Measurements from ENCODE around the gene MOSPD2.

- TF ChIP-seq EZH2 (IDR thresholded peaks at IDR 0.05; ENCODE audit: borderline replicate concordance, low read depth, low read length, severe bottlenecking), result no peak
- TF ChIP-seq CTCF (IDR thresholded peaks at IDR 0.05; ENCODE audit: borderline replicate concordance, extremely low read depth, low read length, poor library complexity, severe bottlenecking), result no peak
These were observed 69.1 kb downstream of the MOSPD2 start for GRCh38 chrX:14942341-14942740.
